HL-60/S4 treated with phorbol 12-myristate 13-acetate at 8.2 ng/mL for 4 days and 3 days (cell line): ENCODE measurements around the gene LMNB1.

Experiments
- in situ Hi-C: fragments of 300-500 bp; cut with MboI; formaldehyde crosslinking; loops from 2 replicates; pipeline ENCODE4 v1.15.0; 2022; ENCODE audit warnings: low sequenced_read_pairs

Gene LMNB1

GRCh38 chr5:126883564-126884245 is 106.8 kb downstream of the LMNB1 start:
- in situ Hi-C loops = no loop called here

GRCh38 chr5:126884269-126884819 is 107.4 kb downstream of the LMNB1 start:
- in situ Hi-C loops = no loop called here
